HG03175 (cell line): ENCODE measurements around the gene CABP2.

ENCODE experiments used
- ATAC-seq: cut with Tn5 transposase; IDR thresholded peaks from one replicate; pipeline ENCODE4 v1.9.1; 2021; ENCODE audit warnings: mild to moderate bottlenecking, moderate library complexity; ENCODE audit not compliant: unreplicated experiment

The CABP2 gene

GRCh38 chr11:67508486-67509121, 14.6 kb downstream of the CABP2 start:
- ATAC-seq, result peak; percentile 49

DNA sequence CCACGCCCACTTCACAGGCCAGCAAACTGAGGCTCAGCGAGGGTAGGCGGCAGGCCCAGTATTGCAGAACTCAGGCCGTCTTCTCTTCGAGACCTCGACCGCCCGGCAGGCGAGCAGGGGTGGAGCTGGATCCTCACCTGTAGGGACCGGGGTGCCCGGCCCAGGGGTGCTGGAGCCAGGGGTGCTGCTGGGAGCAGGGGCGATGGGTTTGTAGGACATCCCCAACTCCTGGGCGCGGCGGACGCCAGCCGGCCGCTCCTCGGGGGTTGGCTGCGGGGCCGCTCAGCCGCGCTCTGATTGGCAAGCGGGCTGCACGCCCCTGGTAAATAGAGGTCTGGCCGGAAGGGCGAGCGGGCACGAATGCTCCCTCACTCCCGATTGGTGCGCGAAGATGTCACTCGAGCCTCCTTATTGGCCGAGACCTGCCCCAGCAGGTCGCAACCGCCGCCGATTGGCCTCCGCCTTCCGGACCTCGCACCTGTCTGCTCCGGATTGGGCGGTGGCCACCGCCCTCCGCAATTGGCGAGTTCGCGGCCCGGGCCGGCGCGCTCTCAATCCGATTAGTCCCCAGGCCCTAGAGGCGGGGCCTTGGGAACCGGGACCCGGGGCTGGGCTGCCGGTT, 15.3 kb downstream of the CABP2 start, which contains the start of gene CDK2AP2:
CDK2AP2 (minus strand) TSS at position 299 of the 622 bp plus-strand sequence; CDS start at position 219, 80 bp downstream.
- peak; percentile 72 for ATAC-seq

GRCh38 chr11:67507242-67507863, 15.9 kb downstream of the CABP2 start:
- ATAC-seq, result no peak

- ATAC-seq, result no peak
Observed at GRCh38 chr11:67506426-67507051, 16.7 kb downstream of the CABP2 start.

GRCh38 chr11:67505605-67506396, 17.4 kb downstream of the CABP2 start:
- no peak for ATAC-seq

DNA sequence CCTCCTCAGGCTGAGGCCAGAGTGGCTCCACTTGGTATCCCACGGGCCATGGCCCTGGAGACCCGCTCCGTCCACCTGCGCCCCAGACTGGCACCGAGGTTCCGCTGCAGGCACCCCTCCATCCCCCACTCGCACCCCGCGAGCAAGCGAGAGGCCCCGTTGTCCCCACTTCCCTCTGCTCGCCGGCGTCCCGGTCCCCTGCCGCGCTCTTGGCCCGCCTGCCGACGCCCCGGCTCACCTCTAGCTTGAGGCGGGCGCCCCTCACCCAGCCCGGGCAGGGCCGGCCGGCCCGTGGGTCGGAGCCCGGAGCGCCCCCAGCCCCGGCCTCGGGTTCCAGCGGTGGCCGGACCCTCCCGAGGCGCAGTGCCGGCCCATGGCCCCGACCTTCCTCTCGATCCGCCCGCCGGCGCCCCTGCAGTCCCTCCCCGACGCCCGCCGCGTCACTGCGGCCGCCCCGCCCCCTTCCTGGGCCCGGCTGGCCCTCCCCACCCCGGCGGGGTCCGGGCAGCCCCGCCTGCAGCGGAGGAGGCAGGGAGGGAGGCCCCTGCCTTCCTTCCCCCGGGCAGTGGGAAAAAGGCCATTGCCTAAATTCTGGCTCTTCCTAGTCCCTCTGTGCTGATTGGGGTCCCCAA, 18.2 kb downstream of the CABP2 start, which contains the start of gene PITPNM1:
PITPNM1 (minus strand) TSS at position 414 of the 632 bp plus-strand sequence. CDS start 1,183 bp downstream, outside the sequence.
- ATAC-seq, result no peak

DNA sequence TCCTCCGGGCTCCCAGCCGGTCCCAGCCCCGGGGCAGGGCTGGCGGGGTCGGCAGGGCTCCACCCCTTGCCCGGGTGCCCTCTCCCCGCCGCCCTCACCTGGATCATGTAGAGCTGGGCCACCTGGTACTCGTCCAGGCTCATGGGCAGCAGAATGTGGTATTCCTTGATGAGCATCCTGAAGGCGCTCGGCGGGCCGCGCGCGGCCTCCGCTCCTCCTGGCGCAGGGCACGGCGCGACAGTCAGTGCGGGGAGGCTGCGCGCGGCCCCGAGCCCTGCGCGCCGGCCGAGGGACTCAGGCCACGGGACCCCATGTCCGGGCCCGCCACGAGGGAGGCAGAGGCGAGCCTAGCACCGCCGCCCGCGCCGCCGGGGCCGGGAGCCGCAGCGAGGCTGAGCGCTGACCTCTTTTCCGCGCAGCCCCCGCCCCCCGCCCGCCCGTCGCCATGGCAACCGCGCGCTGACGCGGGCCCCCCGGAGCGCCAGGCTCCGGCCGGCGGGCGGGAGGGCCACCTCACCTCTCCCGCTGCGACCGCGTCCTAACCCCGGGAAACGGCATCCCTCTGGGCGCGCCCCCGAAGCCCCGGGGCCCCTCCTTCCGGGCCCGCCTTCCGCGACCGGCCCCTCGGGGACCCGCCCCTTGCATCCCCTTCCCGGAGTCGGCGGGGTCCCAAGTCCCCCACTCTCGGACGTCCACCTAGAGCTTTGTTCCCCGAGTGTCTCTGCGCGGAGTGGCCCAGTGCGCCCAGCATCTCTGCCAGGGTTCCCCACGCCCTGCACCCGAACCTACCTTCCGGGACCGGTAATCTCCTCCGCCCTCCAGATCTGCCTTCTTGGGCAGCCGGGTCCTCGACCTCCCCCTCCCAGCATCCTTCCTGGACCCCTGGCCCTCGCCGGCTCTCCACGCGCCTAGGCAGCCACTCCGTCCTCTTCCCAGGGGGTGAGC, 19.0 kb downstream of the CABP2 start:
- no peak for ATAC-seq

DNA sequence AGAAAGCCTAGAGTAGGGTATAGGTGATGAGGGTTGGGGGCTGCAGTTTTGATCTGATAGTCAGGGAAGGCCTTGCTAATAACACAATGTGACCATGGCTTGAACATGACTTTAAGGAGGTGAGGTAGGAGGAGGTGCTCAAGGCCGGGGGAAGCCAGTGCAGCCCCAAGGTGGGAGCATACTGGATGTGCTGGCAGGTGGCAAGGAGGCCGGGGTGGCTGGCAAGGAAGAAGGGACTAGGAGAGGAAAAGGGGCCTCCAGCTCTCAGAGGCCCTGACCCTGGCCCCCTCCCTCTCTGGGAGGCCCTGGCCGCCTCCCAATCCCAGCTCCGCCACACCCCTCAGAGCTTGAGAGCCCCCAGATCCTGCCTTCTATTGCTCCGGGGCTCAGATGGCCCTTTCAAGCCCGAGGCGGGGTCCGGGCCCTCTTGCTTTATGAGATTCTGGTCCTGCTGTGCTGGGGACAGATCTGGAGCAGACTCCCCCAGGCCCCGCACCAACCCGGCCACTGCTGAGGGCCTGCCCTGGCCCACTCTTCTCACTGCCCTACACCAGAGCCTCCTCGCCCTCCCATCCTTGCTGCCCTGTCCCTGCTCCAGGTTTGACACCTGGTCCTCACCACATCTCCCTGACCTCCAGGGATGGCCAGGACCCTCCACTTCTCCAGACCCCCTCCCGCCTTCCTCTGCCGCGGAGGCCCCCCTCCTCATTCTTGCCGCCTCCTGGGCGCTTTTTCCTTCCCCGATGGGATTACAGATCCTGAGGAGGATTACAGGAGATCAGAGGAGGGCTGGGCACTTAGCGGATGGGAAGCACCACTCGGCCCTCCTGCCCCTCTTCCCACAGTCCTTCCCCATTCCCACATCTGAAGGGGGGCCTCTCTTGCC, 19.9 kb downstream of the CABP2 start:
- ATAC-seq, result no peak

GRCh38 chr11:67502328-67502979, 20.8 kb downstream of the CABP2 start:
- ATAC-seq, result no peak

- no peak for ATAC-seq
Observed at GRCh38 chr11:67501854-67502253, 21.4 kb downstream of the CABP2 start.

DNA sequence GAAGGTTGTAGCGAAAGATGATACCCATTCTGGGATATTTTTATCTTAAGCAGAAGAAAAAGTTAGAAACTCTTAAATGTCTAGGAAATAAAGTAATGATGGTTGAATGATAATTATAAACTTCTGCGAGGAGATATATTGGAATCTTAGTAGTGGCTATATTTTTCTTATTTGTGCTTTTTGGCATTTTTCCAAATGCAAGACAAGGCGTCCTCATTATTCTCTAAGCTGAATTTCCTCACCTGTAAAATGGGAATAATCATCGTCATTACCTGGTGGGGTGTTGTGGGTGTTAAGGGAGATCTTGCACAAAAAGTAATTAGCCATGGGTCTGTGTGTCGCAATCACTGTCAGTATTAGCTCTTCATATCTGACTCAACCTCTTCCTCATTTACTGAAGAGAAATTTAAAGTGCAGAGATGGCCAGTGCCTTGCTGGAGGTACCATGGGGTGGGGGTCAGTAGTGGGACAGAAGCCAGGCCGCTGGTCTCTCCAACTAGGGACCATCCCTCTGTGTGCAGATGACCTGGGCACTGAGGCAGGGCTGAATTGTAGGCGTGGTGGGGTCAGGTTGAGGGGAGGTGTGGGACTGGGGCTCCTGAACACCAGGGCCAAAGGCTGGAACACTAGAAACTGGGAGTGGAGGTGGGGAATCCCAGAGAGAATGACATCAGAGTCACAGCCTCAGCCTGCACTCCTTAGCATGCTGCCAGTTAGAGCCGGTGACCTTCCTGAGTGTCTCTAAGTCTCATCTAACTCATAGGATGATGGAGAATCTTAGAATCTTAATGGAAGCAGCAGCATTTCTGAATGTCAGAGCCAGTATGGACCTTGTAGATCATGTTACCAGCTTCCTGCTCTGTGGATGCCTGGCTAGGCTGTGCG, 22.2 kb downstream of the CABP2 start:
- no peak for ATAC-seq

DNA sequence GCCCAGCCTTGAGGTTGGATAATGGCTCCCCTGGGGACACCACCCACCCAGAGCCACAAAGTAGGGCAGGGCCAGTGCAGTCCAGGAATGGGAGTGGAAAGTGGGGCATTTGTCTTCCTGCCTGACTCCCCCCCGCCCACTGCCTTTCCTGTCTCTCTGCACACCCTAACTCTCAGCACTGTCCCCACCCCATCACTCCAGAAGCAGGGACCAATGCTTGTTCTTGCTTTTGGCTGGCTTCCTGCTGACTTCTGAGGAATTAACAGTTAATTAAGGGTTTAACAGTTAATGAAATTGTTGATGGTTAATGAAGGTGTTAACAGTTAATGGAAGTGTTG, 22.8 kb downstream of the CABP2 start:
- no peak for ATAC-seq

GRCh38 chr11:67499808-67500483, 23.3 kb downstream of the CABP2 start:
- no peak for ATAC-seq

DNA sequence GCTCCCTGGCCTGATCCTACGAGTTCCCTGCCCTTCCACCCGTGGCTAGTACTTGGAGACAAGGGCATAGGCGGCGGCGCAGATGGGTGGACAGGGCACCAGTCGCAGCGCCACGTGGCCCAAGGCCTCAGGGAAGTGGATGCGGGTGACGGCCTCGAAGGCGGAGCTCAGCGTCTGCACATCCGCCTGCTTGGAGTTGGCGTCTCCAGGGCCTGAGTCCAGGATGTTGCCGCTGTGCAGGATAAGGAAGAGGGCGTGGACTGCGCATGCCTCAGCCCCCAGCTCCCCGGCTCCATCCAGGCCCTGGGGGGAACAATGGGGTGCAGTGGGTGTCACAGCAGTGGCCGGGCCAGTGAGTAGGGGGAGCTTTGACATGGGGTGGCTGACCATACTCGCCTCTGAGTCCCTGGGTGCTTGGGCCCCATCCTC, 24.7 kb downstream of the CABP2 start:
- no peak for ATAC-seq

- no peak for ATAC-seq
Observed at GRCh38 chr11:67497656-67498291, 25.5 kb downstream of the CABP2 start.

DNA sequence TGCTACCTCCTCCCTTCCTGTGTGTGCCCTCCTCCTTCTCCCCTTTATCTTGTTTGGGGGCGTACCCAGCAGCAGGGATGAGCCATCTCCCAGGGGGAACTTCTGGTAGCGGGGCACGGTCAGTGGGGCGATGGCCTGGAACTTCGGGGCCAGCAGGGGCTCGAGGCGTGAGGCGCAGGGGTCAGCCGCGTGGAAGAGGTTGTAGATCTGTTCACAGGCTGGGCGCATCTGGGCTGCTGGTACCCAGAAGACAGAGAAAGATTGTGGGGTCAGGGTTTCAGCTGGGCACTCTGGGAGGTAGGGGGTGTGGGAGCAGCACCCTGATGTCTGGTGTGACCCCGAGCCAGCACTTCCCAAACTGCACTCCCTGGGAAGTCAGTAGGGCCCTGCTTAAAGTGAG, 27.1 kb downstream of the CABP2 start:
- ATAC-seq, result no peak
